ENCODE data around the gene MEGF6.
"Not testable (repeated sequence)": the region's sequence is repeated elsewhere in the genome, so short reads cannot be mapped to it uniquely, and the experiment has no call there.

MEGF6 gene

DNA sequence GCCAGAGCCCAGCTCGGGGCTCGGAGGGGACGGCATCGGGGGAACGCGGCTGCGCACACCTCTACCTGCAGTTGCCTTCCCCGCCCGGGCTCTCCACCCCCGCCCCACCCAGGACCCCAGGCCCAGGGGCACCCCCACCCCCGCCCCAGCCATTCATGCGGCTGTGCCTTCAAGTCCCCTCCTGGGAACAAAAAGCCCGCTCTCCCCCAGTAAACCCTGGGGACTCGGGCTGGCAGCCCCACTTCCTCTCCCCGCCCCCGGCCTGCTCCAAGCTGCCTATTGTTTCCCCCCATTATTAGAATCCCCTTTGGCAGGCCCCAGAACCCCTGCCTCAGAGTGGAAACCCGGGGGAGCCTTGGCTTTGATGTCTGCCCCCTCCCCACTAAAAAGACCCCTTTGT lies 18.0 kb downstream of the MEGF6 start:
- no peak overlapping the region for H3K9ac ChIP-seq (ENCODE audit: low read depth, low read length)
- H3K4me1 ChIP-seq (ENCODE audit: insufficient read depth, low read length) = peaks cover 12% of the 10 kb centered on the region; the same call in 1 of the 2 replicates
- H3K9me3 ChIP-seq (ENCODE audit: control insufficient read depth, insufficient read depth, low read length) = no peaks in the 10 kb centered on the region
- no peaks in the 10 kb centered on the region for H3K36me3 ChIP-seq (ENCODE audit: insufficient read depth, low read length)

DNA sequence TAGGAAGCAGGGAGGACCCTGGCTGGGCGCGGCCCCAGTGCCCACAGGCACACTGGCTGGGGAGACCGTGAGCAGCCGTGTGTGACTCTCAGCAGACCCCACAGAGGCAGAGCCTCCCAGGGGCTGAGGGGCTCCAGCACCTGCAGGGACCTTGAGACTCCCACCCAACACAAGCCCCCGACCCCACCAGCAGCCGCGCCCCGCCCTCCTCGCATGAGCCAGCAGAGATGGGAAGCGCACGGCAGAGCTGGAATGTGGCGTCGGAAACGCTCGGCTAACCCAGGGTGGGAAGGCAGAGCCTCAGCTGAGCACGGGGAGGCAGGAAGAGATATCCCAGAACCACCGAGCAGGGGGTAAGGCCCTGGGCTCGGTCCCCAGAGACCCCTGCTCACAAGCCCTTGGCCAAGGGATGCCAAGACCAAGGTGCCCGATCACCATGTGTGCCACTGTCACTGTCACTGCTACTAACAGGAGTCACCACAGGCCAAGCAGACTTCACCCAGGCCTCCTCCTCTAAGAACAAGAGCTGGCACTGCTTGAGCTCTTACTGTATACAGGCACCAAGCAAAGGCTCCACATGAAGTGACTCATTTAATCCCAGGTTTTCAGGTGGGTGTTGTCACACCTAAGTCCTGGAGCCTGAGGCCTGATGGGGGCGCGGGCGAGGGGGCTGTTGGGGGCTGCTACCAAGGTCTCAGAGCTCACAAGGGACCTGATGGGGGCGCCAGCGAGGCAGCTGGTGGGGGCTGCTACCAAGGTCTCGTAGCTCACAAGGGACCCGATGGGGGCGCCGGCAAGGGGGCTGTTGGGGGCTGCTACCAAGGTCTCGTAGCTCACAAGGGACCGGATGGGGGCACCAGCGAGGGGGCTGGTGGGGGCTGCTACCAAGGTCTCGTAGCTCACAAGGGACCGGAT lies 20.1 kb downstream of the MEGF6 start:
- no peaks in the 10 kb centered on the region for H3K36me3 ChIP-seq (ENCODE audit: insufficient read depth, low read length)
- no peak overlapping the region for H3K9ac ChIP-seq (ENCODE audit: low read depth, low read length)
- H3K4me1 ChIP-seq (ENCODE audit: insufficient read depth, low read length) = peaks cover 4% of the 10 kb centered on the region; the same call in 1 of the 2 replicates
- H3K9me3 ChIP-seq (ENCODE audit: control insufficient read depth, insufficient read depth, low read length) = no peaks in the 10 kb centered on the region

DNA sequence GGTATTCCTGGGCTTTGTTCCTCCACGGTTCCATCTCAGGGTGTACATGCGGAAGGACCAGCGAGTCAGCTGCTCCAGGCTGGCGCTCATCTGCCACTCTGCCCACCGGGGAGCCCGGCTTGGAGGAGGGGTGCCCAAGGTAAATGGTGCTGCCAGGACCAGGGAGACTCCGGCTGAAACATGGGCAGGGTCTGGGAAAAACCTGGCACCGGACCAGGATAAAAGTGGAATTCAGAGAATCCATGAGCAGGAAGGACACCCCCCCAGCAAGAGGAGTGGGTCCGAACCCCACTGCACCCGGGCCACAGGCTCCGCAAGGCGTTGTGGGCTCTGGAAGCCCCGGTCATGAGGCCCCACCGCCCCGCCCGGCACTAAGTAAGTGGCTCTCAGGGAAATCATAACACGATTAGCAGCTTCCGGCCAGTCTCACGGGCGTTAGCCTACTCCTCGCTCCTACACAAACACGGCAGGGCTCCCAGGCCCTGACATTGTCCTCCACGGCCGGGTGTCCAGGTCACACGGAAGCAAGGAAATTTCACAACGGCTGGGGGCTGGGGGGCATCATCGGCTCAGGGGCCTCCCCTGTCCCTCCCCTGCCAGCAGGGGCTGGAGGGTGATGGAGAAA lies 21.1 kb downstream of the MEGF6 start:
- no peaks in the 10 kb centered on the region for H3K9me3 ChIP-seq (ENCODE audit: control insufficient read depth, insufficient read depth, low read length)
- no peaks in the 10 kb centered on the region for H3K36me3 ChIP-seq (ENCODE audit: insufficient read depth, low read length)
- no peak overlapping the region for H3K9ac ChIP-seq (ENCODE audit: low read depth, low read length)
- H3K4me1 ChIP-seq (ENCODE audit: insufficient read depth, low read length) = peaks cover 4% of the 10 kb centered on the region; the same call in 1 of the 2 replicates

DNA sequence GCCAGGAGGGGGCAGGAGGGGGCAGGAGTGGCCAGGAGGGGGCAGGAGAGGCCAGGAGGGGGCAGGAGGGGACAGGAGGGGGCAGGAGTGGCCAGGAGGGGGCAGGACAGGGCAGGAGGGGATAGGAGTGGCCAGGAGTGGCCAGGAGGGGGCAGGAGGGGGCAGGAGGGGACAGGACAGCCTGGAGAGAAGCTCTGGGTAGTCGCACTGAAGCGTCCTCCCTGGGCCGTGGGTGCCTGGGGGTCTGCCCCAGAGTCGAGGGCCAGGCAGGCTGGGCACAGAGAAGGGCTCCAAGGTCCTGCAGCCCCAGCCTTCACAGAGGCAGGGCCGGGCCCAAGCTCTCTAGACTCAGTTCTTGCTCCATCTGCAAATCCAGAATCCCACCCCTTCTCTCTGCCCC lies 22.9 kb downstream of the MEGF6 start:
- Histone ChIP-seq H3K36me3 (ENCODE audit: insufficient read depth, low read length) (no peaks in the 10 kb centered on the region), H3K4me1 (ENCODE audit: insufficient read depth, low read length) (no peaks in the 10 kb centered on the region), H3K9me3 (ENCODE audit: control insufficient read depth, insufficient read depth, low read length) (no peaks in the 10 kb centered on the region), H3K9ac (ENCODE audit: low read depth, low read length) (no peak overlapping the region)

DNA sequence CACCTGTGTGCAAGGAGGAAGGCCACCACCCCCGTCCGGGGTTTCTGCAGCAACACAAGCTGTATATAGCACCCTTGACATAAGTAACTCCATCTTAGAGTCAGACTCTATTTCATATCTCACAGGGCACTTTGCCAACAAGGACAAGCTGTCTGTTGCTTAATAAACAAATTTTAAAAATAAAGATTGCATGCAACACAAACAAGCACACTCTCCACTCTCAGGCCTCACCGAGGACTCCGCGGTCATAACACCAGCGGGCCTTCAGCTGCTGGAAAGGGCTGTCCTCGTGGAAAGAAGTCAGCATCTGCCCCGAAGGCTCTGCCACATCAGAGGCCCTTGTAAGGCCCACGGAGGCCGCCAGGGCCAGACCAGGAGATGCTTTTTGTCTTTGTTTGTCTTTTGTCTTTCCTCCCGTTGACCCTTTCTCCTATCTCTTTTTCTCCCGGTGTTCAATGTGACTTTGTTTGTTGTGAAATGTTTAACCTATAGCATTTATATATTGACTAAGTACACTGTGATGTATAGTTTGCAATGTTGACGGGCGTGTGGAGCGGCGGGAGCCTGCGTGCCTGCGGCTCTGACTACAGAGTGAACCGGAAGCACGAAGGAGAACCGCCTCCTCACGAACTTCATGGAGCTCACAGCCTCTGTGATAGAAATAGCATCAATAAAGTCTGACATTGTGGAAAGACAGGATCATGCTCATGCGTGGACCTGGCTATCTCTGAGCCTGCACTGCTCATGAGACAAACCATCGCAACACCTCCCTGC lies 24.1 kb downstream of the MEGF6 start:
- H3K36me3 ChIP-seq (ENCODE audit: insufficient read depth, low read length) = no peaks in the 10 kb centered on the region
- H3K9ac ChIP-seq (ENCODE audit: low read depth, low read length) = no peak overlapping the region
- no peaks in the 10 kb centered on the region for H3K4me1 ChIP-seq (ENCODE audit: insufficient read depth, low read length)
- H3K9me3 ChIP-seq (ENCODE audit: control insufficient read depth, insufficient read depth, low read length) = no peaks in the 10 kb centered on the region

DNA sequence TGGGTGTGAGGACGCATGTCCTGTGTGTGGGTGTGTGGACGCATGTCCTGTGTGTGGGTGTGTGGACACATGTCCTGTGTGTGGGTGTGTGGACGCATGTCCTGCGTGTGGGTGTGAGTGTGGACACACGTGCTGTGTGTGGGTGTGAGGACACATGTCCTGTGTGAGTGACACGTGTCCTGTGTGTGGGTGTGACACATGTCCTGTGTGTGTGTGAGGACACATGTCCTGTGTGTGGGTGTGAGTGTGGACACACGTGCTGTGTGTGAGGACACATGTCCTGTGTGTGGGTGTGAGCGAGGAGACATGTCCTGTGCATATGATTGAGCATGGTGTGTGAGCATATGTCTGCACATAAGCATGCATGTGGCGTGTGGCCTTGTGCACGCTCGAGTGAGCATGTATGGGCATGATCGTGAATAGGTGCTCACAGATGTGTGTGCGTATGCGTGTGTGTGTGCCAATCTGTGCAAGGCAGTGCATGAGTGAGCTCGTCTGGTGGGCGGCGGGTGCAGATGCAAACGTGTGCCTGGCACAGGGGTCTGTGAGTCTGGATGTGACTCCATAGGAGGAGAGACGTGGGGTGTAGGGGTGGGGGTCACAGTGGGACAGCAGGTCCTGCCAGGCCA lies 25.3 kb downstream of the MEGF6 start:
- H3K36me3 ChIP-seq (ENCODE audit: insufficient read depth, low read length) = no peaks in the 10 kb centered on the region
- no peak overlapping the region for H3K9ac ChIP-seq (ENCODE audit: low read depth, low read length)
- H3K4me1 ChIP-seq (ENCODE audit: insufficient read depth, low read length) = no peaks in the 10 kb centered on the region
- no peaks in the 10 kb centered on the region for H3K9me3 ChIP-seq (ENCODE audit: control insufficient read depth, insufficient read depth, low read length)

DNA sequence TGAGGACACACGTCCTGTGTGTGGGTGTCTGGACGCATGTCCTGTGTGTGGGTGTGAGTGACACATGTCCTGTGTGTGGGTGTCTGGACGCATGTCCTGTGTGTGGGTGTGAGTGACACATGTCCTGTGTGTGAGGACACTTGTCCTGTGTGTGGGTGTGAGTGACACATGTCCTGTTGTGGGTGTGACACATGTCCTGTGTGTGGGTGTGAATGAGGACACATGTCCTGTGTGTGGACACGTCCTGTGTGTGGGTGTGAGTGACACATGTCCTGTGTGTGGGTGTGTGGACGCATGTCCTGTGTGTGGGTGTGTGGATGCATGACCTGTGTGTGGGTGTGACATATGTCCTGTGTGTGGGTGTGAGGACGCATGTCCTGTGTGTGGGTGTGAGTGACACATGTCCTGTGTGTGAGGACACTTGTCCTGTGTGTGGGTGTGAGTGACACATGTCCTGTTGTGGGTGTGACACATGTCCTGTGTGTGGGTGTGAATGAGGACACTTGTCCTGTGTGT lies 25.9 kb downstream of the MEGF6 start:
- not testable (repeated sequence) for H3K9ac ChIP-seq (ENCODE audit: low read depth, low read length); H3K9me3 ChIP-seq (ENCODE audit: control insufficient read depth, insufficient read depth, low read length); H3K36me3 ChIP-seq (ENCODE audit: insufficient read depth, low read length); H3K4me1 ChIP-seq (ENCODE audit: insufficient read depth, low read length)

DNA sequence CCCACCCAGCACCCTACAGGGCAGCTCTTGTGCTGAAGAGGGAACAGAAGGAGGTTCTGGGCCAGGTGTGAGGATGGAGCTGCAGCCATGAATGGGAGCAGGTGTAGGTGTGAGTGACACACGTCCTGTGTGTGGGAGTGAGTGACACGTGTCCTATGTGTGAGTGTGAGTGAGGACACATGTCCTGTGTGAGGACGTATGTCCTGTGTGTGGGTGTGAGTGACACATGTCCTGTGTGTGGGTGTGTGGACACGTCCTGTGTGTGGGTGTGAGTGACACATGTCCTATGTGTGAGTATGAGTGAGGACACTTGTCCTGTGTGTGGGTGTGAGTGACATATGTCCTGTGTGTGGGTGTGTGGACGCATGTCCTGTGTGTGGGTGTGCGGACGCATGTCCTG lies 26.4 kb downstream of the MEGF6 start:
- no peaks in the 10 kb centered on the region for H3K9me3 ChIP-seq (ENCODE audit: control insufficient read depth, insufficient read depth, low read length)
- H3K4me1 ChIP-seq (ENCODE audit: insufficient read depth, low read length) = no peaks in the 10 kb centered on the region
- no peaks in the 10 kb centered on the region for H3K36me3 ChIP-seq (ENCODE audit: insufficient read depth, low read length)
- H3K9ac ChIP-seq (ENCODE audit: low read depth, low read length) = no peak overlapping the region

DNA sequence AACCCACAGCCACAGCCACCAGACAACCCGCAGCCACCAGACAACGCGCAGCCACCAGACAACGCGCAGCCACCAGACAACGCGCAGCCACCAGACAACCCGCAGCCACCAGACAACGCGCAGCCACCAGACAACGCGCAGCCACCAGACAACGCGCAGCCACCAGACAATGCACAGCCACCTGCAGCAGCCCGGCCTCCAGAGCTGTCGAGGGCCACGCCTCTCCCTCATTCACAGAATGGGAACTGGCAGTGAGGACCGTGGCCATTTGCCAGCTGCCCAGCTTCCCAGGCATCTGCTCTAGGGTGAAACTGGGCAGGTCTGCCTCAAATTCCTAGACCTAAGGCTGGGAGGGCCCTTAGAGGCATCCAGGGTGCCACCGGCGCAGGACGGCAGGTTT lies 27.6 kb downstream of the MEGF6 start:
- not testable (repeated sequence) for H3K9ac ChIP-seq (ENCODE audit: low read depth, low read length); H3K9me3 ChIP-seq (ENCODE audit: control insufficient read depth, insufficient read depth, low read length)

DNA sequence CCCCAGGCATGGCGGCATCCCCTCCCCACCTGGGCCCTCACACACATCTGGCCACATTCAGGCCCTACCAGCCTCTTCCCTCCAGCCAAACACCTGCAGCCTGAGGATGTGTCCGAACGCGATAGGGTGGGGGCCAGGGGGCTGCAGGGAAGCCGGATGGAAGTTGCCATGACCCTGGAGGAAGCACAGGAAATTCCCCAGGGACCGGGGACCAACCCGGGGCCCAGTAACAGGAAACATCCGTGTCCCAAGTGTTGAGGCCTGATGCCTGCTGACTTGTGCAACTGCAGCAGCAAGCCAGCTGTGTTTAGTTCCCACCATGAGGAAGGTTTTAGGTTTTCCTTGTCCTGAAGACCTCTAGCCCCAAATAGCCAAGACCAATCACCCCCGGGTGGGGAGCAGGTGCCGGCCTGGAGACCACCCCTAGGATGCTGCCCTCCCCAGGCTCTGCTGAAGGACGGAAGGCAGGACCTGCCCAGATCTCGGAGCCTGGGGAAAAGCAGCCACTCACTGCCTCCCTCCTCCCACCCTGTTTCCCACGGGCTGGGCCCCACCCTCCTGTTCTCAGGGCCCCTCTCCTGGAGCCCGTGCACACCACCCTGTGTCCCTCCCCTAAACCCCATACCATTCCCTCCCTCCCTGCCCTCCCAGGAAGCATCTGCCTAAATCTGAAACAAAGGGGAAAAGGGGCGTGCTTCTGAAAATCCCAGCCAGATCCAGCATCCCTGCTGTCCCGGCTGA lies 29.8 kb downstream of the MEGF6 start:
- Histone ChIP-seq H3K9me3 (ENCODE audit: control insufficient read depth, insufficient read depth, low read length) (no peaks in the 10 kb centered on the region), H3K9ac (ENCODE audit: low read depth, low read length) (no peak overlapping the region), H3K4me1 (ENCODE audit: insufficient read depth, low read length) (no peaks in the 10 kb centered on the region), H3K36me3 (ENCODE audit: insufficient read depth, low read length) (no peaks in the 10 kb centered on the region)

More for the DNA sequence above, 27.6 kb downstream of the MEGF6 start:
- not testable (repeated sequence) for H3K36me3 ChIP-seq (ENCODE audit: insufficient read depth, low read length); H3K4me1 ChIP-seq (ENCODE audit: insufficient read depth, low read length)

DNA sequence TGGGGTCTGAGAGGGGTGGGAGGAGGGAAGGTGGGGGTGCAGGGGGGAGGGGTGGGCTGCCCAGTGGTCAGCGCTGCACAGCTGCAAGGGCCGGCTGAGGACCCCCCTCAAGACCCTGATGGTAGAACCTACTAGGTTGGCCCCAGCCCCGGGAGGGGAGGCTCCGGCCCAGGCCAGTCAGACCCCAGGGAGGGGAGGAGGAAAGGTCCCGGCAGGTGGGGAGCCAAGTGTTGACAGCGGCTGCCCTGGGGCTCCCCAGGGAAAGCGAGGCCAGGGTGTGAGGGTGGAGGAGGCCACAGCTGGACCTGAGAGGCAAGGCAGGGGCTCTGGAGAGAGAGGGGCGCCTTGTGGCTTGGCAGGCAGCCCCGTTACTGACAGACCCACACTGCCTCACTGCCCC lies 31.1 kb downstream of the MEGF6 start:
- no peaks in the 10 kb centered on the region for H3K9me3 ChIP-seq (ENCODE audit: control insufficient read depth, insufficient read depth, low read length)
- H3K9ac ChIP-seq (ENCODE audit: low read depth, low read length) = no peak overlapping the region
- no peaks in the 10 kb centered on the region for H3K4me1 ChIP-seq (ENCODE audit: insufficient read depth, low read length)
- no peaks in the 10 kb centered on the region for H3K36me3 ChIP-seq (ENCODE audit: insufficient read depth, low read length)

DNA sequence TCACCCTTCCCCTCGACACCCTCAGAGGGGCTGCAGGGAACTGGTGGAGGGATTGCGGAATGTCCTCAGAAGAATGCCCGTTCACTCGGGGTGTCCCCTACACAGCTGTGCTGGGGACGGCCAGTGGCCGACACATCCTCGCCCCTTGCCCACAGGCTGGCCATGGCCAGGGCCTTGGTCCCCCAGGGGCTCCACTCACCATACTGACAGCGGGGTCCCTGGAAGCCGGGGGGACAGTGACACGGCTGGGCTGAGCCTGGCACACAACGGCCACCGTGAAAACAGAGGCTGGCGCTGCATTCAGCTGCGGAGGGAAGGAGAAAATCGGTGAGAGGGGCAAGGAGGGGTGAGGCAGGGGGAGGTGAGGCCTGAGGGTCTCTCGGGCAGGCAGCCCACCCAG lies 31.7 kb downstream of the MEGF6 start:
- Histone ChIP-seq H3K36me3 (ENCODE audit: insufficient read depth, low read length) (no peaks in the 10 kb centered on the region), H3K9ac (ENCODE audit: low read depth, low read length) (no peak overlapping the region), H3K4me1 (ENCODE audit: insufficient read depth, low read length) (no peaks in the 10 kb centered on the region), H3K9me3 (ENCODE audit: control insufficient read depth, insufficient read depth, low read length) (no peaks in the 10 kb centered on the region)

DNA sequence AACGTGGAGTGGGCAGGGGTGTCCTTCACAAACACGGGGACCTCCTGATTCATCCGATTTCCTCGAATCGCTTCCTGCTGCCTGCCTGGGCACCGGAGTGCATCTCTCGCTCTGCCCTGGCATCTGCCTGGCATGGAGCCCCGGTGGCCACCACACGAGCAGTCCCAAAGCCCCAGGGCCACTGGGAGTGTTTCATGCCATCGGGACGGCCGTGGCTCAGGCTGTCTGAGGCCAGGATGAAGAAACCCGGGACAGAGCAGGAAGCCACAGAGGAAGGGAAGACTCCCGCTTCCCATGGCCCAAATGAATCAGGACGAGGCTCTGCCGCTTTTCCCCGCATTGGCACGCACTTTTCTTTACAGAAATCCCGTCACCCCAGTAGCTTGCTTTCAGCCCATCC lies 32.4 kb downstream of the MEGF6 start:
- no peaks in the 10 kb centered on the region for H3K36me3 ChIP-seq (ENCODE audit: insufficient read depth, low read length)
- no peaks in the 10 kb centered on the region for H3K9me3 ChIP-seq (ENCODE audit: control insufficient read depth, insufficient read depth, low read length)
- H3K4me1 ChIP-seq (ENCODE audit: insufficient read depth, low read length) = no peaks in the 10 kb centered on the region
- no peak overlapping the region for H3K9ac ChIP-seq (ENCODE audit: low read depth, low read length)

DNA sequence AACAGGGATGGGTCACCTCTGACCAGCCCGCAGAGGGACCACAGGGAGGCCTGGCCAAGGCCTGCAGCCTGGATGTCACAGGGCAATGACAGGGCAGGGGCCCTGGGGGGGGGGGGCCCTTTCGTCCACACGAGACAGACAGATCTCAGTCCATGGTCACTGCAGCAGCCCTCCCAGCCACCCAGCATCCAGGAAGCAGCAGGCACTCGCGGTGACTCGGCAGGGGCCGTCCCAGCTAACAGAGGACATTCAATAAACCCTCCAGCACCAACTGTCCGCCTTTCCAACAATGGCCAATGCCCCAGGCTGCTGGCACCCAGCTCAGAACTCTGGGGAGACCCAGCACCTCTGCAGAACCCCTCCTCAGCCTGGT lies 32.9 kb downstream of the MEGF6 start:
- Histone ChIP-seq H3K9me3 (ENCODE audit: control insufficient read depth, insufficient read depth, low read length) (no peaks in the 10 kb centered on the region), H3K36me3 (ENCODE audit: insufficient read depth, low read length) (no peaks in the 10 kb centered on the region), H3K9ac (ENCODE audit: low read depth, low read length) (no peak overlapping the region), H3K4me1 (ENCODE audit: insufficient read depth, low read length) (no peaks in the 10 kb centered on the region)
